Skeletal muscle satellite cell (primary cell): ENCODE results near the gene ZC3H18.

Source experiments
- H3K27me3 ChIP-seq: 2 replicates; pipeline ENCODE4 v1.7.0; 2013; ENCODE audit warnings: low read length; ENCODE audit not compliant: control insufficient read depth, insufficient read depth
- H3K36me3 ChIP-seq: 2 replicates; pipeline ENCODE4 v1.7.0; 2013; ENCODE audit warnings: mild to moderate bottlenecking, control low read depth, low read length; ENCODE audit not compliant: insufficient read depth
- H3K4me1 ChIP-seq: 2 replicates; pipeline ENCODE4 v1.7.0; 2013; ENCODE audit warnings: low read length; ENCODE audit not compliant: control insufficient read depth, insufficient read depth
- H3K4me2 ChIP-seq: 2 replicates; pipeline ENCODE4 v1.7.0; 2013; ENCODE audit warnings: mild to moderate bottlenecking, low read length
- H3K4me3 ChIP-seq: 2 replicates; pipeline ENCODE4 v1.7.0; 2013; ENCODE audit warnings: low read length
- H3K9ac ChIP-seq: 2 replicates; pipeline ENCODE4 v1.7.0; 2013; ENCODE audit warnings: mild to moderate bottlenecking, low read depth, low read length, moderate library complexity
- H3K9me3 ChIP-seq: replicated peaks from 2 replicates; pipeline ENCODE4 v1.7.0; 2013; ENCODE audit warnings: mild to moderate bottlenecking, control low read depth, low read length

The ZC3H18 gene

GRCh38 chr16:88614818-88615580, 44.8 kb downstream of the ZC3H18 start:
- Histone ChIP-seq H3K27me3 (no peaks in the 10 kb centered on the region), H3K4me3 (no peak overlapping the region), H3K36me3 (peaks cover 33% of the 10 kb centered on the region), H3K4me2 (no peak overlapping the region), H3K9me3 (no peaks in the 10 kb centered on the region), H3K9ac (no peak overlapping the region), H3K4me1 (peaks cover 4% of the 10 kb centered on the region)

GRCh38 chr16:88616320-88616719, 46.1 kb downstream of the ZC3H18 start:
- Histone ChIP-seq H3K9ac (no peak overlapping the region), H3K27me3 (no peaks in the 10 kb centered on the region), H3K4me1 (peaks cover 4% of the 10 kb centered on the region), H3K36me3 (peaks cover 20% of the 10 kb centered on the region), H3K9me3 (no peaks in the 10 kb centered on the region), H3K4me3 (no peak overlapping the region), H3K4me2 (no peak overlapping the region)

- Histone ChIP-seq H3K4me3 (no peak overlapping the region), H3K9ac (no peak overlapping the region), H3K36me3 (peaks cover 17% of the 10 kb centered on the region), H3K9me3 (no peaks in the 10 kb centered on the region), H3K4me2 (no peak overlapping the region), H3K27me3 (no peaks in the 10 kb centered on the region), H3K4me1 (peaks cover 4% of the 10 kb centered on the region)
These were observed 46.5 kb downstream of the ZC3H18 start for GRCh38 chr16:88616736-88617135.

- H3K4me2 ChIP-seq: no peak overlapping the region
- H3K4me3 ChIP-seq: no peak overlapping the region
- no peaks in the 10 kb centered on the region for H3K27me3 ChIP-seq
- H3K9me3 ChIP-seq: no peaks in the 10 kb centered on the region
- peaks cover 4% of the 10 kb centered on the region for H3K4me1 ChIP-seq
- peaks cover 23% of the 10 kb centered on the region for H3K36me3 ChIP-seq
- H3K9ac ChIP-seq: no peak overlapping the region
These were observed 47.2 kb downstream of the ZC3H18 start for GRCh38 chr16:88617268-88618031.

GRCh38 chr16:88618182-88618955, 48.2 kb downstream of the ZC3H18 start:
- Histone ChIP-seq H3K4me1 (peaks cover 4% of the 10 kb centered on the region), H3K9ac (no peak overlapping the region), H3K4me2 (no peak overlapping the region), H3K4me3 (no peak overlapping the region), H3K27me3 (no peaks in the 10 kb centered on the region), H3K36me3 (peaks cover 29% of the 10 kb centered on the region), H3K9me3 (no peaks in the 10 kb centered on the region)

- Histone ChIP-seq H3K9me3 (no peaks in the 10 kb centered on the region), H3K36me3 (peaks cover 34% of the 10 kb centered on the region), H3K9ac (no peak overlapping the region), H3K4me1 (peaks cover 2% of the 10 kb centered on the region), H3K27me3 (no peaks in the 10 kb centered on the region), H3K4me2 (no peak overlapping the region), H3K4me3 (no peak overlapping the region)
These were observed 48.9 kb downstream of the ZC3H18 start for GRCh38 chr16:88618956-88619667.

- H3K4me3 ChIP-seq: no peak overlapping the region
- H3K9ac ChIP-seq: no peak overlapping the region
- peaks cover 41% of the 10 kb centered on the region for H3K36me3 ChIP-seq
- H3K9me3 ChIP-seq: no peaks in the 10 kb centered on the region
- H3K4me2 ChIP-seq: no peak overlapping the region
- H3K4me1 ChIP-seq: no peaks in the 10 kb centered on the region
- no peaks in the 10 kb centered on the region for H3K27me3 ChIP-seq
These were observed 49.9 kb downstream of the ZC3H18 start for GRCh38 chr16:88619859-88620815.

- H3K4me2 ChIP-seq: no peak overlapping the region
- H3K36me3 ChIP-seq: peaks cover 39% of the 10 kb centered on the region
- no peaks in the 10 kb centered on the region for H3K27me3 ChIP-seq
These were observed 51.9 kb downstream of the ZC3H18 start for GRCh38 chr16:88622125-88622524.

GRCh38 chr16:88622866-88623265, 52.7 kb downstream of the ZC3H18 start:
- Histone ChIP-seq H3K4me1 (no peaks in the 10 kb centered on the region), H3K27me3 (no peaks in the 10 kb centered on the region), H3K4me3 (no peak overlapping the region), H3K9me3 (no peaks in the 10 kb centered on the region), H3K9ac (no peak overlapping the region), H3K36me3 (peaks cover 45% of the 10 kb centered on the region), H3K4me2 (no peak overlapping the region)

More at GRCh38 chr16:88622125-88622524, 51.9 kb downstream of the ZC3H18 start:
- H3K9ac ChIP-seq: no peak overlapping the region
- no peaks in the 10 kb centered on the region for H3K9me3 ChIP-seq
- no peak overlapping the region for H3K4me3 ChIP-seq
- no peaks in the 10 kb centered on the region for H3K4me1 ChIP-seq

- H3K36me3 ChIP-seq: peaks cover 54% of the 10 kb centered on the region
These were observed 53.7 kb downstream of the ZC3H18 start for GRCh38 chr16:88623858-88624257.

More at GRCh38 chr16:88623858-88624257, 53.7 kb downstream of the ZC3H18 start:
- no peak overlapping the region for H3K4me3 ChIP-seq
- no peak overlapping the region for H3K9ac ChIP-seq
- no peaks in the 10 kb centered on the region for H3K27me3 ChIP-seq
- no peak overlapping the region for H3K4me2 ChIP-seq
- H3K9me3 ChIP-seq: no peaks in the 10 kb centered on the region
- no peaks in the 10 kb centered on the region for H3K4me1 ChIP-seq
